ENCODE measurements around the gene C2orf72. TPM values are rescaled to one million over a fixed set of nuclear protein-coding genes. Genes with fewer than 3 reads are reported as not detected.
A peak's percentile ranks its signal among the peaks of the same experiment; 100 is the strongest.
"Not testable (repeated sequence)": the region's sequence is repeated elsewhere in the genome, so short reads cannot be mapped to it uniquely, and the experiment has no call there.

Gene C2orf72
- total RNA-seq, 2 experiments from 2014 or later, result not detected

- H3K9me3 Mint-ChIP-seq, result no peaks in the 10 kb centered on the region
- intact Hi-C loops (cut with micrococcal nuclease), result no loop called here
Observed at GRCh38 chr2:231016566-231017230, 20.6 kb upstream of the C2orf72 start.

DNA sequence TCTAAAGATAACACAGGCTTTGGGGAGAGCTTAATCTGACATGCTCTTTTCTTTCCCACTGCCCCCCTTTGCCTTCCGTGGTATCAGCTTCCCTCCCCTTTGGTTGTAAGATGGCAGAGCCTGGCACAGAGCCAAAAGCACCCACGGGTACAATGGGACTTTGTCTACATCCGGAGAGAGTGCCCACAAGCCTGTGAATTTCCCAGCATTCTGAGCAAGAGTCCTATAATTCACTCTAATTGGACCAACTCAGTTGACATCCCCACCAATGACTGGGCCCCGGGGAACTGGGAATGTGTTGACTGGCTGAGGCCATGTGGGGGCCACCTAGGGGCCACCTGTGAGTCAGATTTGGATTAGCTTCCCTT lies 20.1 kb upstream of the C2orf72 start:
- peak; percentile 7 for DNase-seq
- CTCF ChIA-PET, result no interaction called here

More at GRCh38 chr2:231016566-231017230, 20.6 kb upstream of the C2orf72 start:
- Mint-ChIP-seq H3K4me1 (ENCODE audit: low read depth) (no peaks in the 10 kb centered on the region), H3K27ac (no peak overlapping the region), H3K27me3 (ENCODE audit: low read depth) (peaks cover 9% of the 10 kb centered on the region), H3K4me3 (no peak overlapping the region), H3K36me3 (ENCODE audit: low read depth) (no peaks in the 10 kb centered on the region)
- no peak for DNase-seq
- CTCF ChIA-PET, result interaction anchor here (1.0 kb wide), 1 partner anchor 36 kb away, joined by 3 read pairs; no protein-coding TSS in a partner anchor

DNA sequence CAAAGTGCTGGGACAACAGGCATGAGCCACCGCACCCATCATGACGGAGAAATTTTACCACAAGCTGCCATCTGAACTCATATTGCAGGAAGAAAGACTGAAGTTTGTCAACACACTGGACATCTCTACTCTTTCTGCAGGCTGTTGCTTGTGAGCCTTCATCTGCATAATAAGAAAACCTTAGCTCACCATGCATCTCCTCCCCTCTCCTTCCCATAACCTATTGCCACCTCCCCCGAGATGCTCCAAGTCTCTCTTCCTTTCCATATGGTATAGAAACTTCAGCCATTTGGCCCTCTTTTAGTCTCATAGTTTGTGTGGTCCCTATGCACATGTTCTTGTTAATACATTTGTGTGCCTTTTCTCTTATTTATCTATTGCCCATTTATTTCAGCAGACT lies 19.1 kb upstream of the C2orf72 start:
- no peak overlapping the region for H3K4me3 Mint-ChIP-seq
- H3K27me3 Mint-ChIP-seq (ENCODE audit: low read depth), result peaks cover 6% of the 10 kb centered on the region
- H3K36me3 Mint-ChIP-seq (ENCODE audit: low read depth), result no peaks in the 10 kb centered on the region
- CTCF ChIA-PET, result no interaction called here
- no peaks in the 10 kb centered on the region for H3K4me1 Mint-ChIP-seq (ENCODE audit: low read depth)
- DNase-seq, result no peak
- no peak overlapping the region for H3K27ac Mint-ChIP-seq
- intact Hi-C loops (cut with micrococcal nuclease), result no loop called here
- no peaks in the 10 kb centered on the region for H3K9me3 Mint-ChIP-seq

More for the DNA sequence above, 20.1 kb upstream of the C2orf72 start:
- H3K4me3 Mint-ChIP-seq, result no peak overlapping the region
- no peaks in the 10 kb centered on the region for H3K4me1 Mint-ChIP-seq (ENCODE audit: low read depth)
- no peak overlapping the region for H3K27ac Mint-ChIP-seq
- no peaks in the 10 kb centered on the region for H3K36me3 Mint-ChIP-seq (ENCODE audit: low read depth)
- no peaks in the 10 kb centered on the region for H3K9me3 Mint-ChIP-seq
- intact Hi-C loops (cut with micrococcal nuclease), result no loop called here
- peaks cover 9% of the 10 kb centered on the region for H3K27me3 Mint-ChIP-seq (ENCODE audit: low read depth)

DNA sequence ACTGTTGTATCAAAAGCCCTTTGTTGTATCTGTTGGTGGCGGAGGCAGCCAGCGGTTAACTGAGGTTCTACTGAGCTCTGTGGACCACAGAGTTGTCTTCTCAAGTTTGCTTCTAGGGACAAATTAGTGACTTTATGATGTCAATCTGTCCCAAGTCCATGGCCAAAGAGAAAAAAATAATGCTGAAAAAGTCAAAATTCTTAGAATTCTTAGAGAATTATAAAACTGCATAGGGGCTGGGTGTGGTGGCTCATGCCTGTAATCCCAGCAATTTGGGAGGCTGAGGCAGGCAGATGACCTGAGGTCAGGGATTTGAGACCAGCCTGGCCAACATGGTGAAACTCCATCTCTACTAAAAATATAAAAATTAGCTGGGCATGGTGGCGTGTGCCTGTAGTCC lies 12.3 kb upstream of the C2orf72 start:
- CTCF ChIA-PET, result interaction anchor here (0.7 kb wide), 1 partner anchor 241 kb away, joined by 3 read pairs; no protein-coding TSS in a partner anchor
- H3K9me3 Mint-ChIP-seq; H3K27ac Mint-ChIP-seq; intact Hi-C loops (cut with micrococcal nuclease); H3K27me3 Mint-ChIP-seq (ENCODE audit: low read depth); H3K36me3 Mint-ChIP-seq (ENCODE audit: low read depth); H3K4me3 Mint-ChIP-seq; H3K4me1 Mint-ChIP-seq (ENCODE audit: low read depth); DNase-seq: not testable (repeated sequence)

DNA sequence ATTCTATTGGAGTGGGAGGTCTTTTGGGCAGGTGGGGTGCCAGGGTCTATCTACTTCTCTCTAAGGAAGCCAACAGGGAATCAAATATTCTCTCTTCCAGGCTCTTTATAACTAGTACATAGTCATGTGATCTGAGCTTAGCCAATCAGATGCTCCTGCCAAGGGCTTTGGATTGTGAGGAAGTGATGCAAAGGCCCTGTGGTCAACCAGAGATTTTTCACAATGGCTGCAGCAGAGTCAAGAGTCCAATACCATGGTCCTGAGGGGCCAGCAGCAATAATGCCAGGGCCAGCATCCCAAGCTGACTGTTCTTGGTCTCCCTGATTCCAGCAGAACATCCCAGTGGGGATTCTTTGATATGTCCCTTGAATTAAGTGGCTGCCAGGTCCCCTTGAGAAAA lies 8.4 kb upstream of the C2orf72 start:
- CTCF ChIA-PET, result no interaction called here

GRCh38 chr2:231029563-231029962 lies 7.8 kb upstream of the C2orf72 start:
- Mint-ChIP-seq H3K9me3 (no peaks in the 10 kb centered on the region), H3K27me3 (ENCODE audit: low read depth) (peaks cover 12% of the 10 kb centered on the region), H3K27ac (no peak overlapping the region), H3K4me1 (ENCODE audit: low read depth) (no peaks in the 10 kb centered on the region), H3K4me3 (no peak overlapping the region), H3K36me3 (ENCODE audit: low read depth) (no peaks in the 10 kb centered on the region)
- DNase-seq, result no peak
- CTCF ChIA-PET, result no interaction called here
- intact Hi-C loops (cut with micrococcal nuclease), result no loop called here

More for the DNA sequence above, 8.4 kb upstream of the C2orf72 start:
- no peak overlapping the region for H3K4me3 Mint-ChIP-seq
- no peaks in the 10 kb centered on the region for H3K36me3 Mint-ChIP-seq (ENCODE audit: low read depth)
- no peak for DNase-seq
- H3K27ac Mint-ChIP-seq, result no peak overlapping the region
- intact Hi-C loops (cut with micrococcal nuclease), result no loop called here
- no peaks in the 10 kb centered on the region for H3K9me3 Mint-ChIP-seq
- H3K27me3 Mint-ChIP-seq (ENCODE audit: low read depth), result peaks cover 11% of the 10 kb centered on the region
- no peaks in the 10 kb centered on the region for H3K4me1 Mint-ChIP-seq (ENCODE audit: low read depth)

GRCh38 chr2:231030725-231031124 lies 6.6 kb upstream of the C2orf72 start:
- intact Hi-C loops (cut with micrococcal nuclease), result no loop called here
- Mint-ChIP-seq H3K9me3 (no peaks in the 10 kb centered on the region), H3K27me3 (ENCODE audit: low read depth) (peaks cover 19% of the 10 kb centered on the region), H3K4me1 (ENCODE audit: low read depth) (no peaks in the 10 kb centered on the region), H3K27ac (no peak overlapping the region), H3K36me3 (ENCODE audit: low read depth) (no peaks in the 10 kb centered on the region), H3K4me3 (no peak overlapping the region)
- CTCF ChIA-PET, result interaction anchor here (1.6 kb wide), 1 partner anchor 23 kb away, joined by 4 read pairs; no protein-coding TSS in a partner anchor
- DNase-seq, result no peak

DNA sequence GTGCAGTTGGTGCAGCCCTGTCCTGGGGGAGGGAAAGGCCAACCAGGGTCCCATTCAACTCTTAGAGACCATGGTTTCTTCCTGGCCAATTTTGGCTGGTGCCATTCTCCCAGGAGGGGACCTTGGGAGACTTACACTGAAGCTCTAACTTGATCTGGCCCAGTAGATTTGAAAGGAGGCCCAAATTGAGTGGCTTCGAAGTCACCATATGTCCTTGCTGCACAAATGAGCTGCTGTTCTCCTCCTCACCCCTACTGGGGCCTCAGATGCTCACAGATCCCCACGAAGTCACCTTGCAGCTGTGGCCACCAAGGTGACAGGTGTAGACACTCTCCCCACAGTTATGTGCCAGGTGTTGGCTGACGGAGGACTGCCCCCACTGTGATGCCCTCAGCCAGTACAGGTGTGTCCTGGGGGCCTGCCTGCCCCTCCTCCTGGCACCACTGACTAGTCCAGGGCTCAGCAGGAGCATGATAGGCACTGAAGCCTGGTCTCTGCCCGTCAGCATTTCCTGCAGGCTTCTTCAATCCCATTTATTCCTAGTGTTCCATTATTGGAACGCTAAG lies 4.7 kb upstream of the C2orf72 start:
- Mint-ChIP-seq H3K9me3 (no peaks in the 10 kb centered on the region), H3K36me3 (ENCODE audit: low read depth) (no peaks in the 10 kb centered on the region), H3K4me3 (no peak overlapping the region), H3K27me3 (ENCODE audit: low read depth) (peaks cover 33% of the 10 kb centered on the region), H3K4me1 (ENCODE audit: low read depth) (no peaks in the 10 kb centered on the region), H3K27ac (no peak overlapping the region)
- intact Hi-C loops (cut with micrococcal nuclease), result no loop called here
- DNase-seq, result no peak
- CTCF ChIA-PET, result interaction anchor here (1.3 kb wide), 1 partner anchor 184 kb away, joined by 5 read pairs; no protein-coding TSS in a partner anchor

DNA sequence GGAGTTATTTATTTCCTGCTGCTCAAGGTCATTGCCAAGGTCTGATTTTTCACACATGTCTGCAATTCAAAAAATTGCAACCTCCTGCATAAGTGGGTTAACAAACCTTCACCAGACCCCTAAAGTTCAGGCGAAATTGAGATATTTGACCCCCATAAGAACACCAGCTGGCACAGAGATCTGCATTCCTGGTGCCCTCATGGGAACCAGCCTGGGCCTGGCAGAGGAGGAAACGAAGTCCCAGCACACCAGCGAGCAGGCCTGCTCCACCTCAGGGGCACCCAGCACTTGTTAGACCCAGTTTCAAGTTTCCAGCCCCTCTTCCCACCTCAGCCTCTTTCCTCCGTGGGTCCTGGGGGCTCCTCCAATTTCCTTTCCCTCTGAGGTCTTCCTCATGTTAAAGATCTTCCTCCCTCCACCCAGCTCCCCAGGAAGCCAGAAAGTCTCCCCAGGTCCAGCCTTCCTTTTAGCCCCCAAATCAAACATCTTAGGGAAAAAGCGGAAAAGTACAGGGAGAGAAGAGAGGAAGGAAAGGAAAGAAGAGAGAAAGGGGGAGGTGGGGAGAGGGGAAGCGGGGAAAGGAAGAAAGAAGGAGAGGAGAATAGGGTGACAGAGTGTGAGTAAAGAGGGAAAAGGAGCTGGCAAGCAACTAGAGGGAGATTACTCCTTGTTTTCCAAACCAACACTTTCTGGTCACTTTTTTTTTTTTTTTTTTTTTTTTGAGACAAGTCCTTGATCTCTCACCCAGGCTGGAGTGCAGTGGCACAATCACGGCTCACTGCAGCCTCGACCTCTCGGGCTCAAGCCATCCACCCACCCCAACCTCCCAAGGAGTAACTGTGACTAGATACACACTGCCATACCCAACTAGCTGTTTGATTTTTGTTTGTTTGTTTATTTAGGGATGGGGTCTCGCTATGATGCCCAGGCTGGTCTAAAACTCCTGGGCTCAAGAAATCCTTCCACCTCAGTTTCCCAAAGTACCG lies 3.9 kb upstream of the C2orf72 start:
- no peaks in the 10 kb centered on the region for H3K4me1 Mint-ChIP-seq (ENCODE audit: low read depth)
- no peak overlapping the region for H3K27ac Mint-ChIP-seq
- no peaks in the 10 kb centered on the region for H3K9me3 Mint-ChIP-seq
- intact Hi-C loops (cut with micrococcal nuclease), result no loop called here
- no peak for DNase-seq
- H3K36me3 Mint-ChIP-seq (ENCODE audit: low read depth), result no peaks in the 10 kb centered on the region
- CTCF ChIA-PET, result interaction anchor here (1.3 kb wide), 1 partner anchor 185 kb away, joined by 5 read pairs; no protein-coding TSS in a partner anchor
- H3K4me3 Mint-ChIP-seq, result no peak overlapping the region
- H3K27me3 Mint-ChIP-seq (ENCODE audit: low read depth), result peaks cover 37% of the 10 kb centered on the region

DNA sequence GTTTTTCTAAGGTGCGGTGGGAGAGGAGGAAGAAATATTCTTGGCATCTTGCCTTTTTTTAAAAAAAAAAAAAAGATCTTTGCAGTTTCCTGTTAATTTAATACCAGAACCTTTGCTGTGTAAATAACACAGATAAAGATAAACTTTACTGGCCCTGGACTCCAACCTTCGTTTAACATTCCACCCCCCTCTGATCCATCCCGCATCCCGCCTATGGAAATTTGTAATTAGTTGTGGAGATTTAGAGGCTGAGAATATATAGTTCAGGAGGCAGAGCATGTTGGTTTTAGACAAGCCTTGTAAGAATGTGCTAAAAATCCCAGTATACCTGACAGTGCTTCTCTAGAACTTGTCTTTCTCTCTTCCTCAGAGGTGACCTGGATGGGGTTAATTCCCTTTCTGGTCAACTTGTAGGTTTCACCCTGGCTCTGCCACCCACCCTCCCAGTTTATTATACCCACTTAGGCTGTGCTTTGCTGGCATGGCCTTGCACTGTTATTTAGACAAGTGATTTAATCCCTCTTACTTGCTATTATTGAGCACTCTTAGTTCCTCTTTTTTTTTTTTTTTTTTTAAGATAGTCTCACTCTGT lies 2.9 kb upstream of the C2orf72 start:
- DNase-seq, result no peak
- peaks cover 44% of the 10 kb centered on the region for H3K27me3 Mint-ChIP-seq (ENCODE audit: low read depth)
- intact Hi-C loops (cut with micrococcal nuclease), result no loop called here
- no peaks in the 10 kb centered on the region for H3K9me3 Mint-ChIP-seq
- H3K4me3 Mint-ChIP-seq, result no peak overlapping the region
- H3K4me1 Mint-ChIP-seq (ENCODE audit: low read depth), result no peaks in the 10 kb centered on the region
- H3K36me3 Mint-ChIP-seq (ENCODE audit: low read depth), result no peaks in the 10 kb centered on the region
- H3K27ac Mint-ChIP-seq, result no peak overlapping the region
- CTCF ChIA-PET, result no interaction called here

- intact Hi-C loops (cut with micrococcal nuclease), result no loop called here
- DNase-seq, result no peak
- H3K27ac Mint-ChIP-seq, result no peak overlapping the region
- H3K27me3 Mint-ChIP-seq (ENCODE audit: low read depth), result peaks cover 55% of the 10 kb centered on the region
- no peak overlapping the region for H3K4me3 Mint-ChIP-seq
- no peaks in the 10 kb centered on the region for H3K9me3 Mint-ChIP-seq
- no peaks in the 10 kb centered on the region for H3K4me1 Mint-ChIP-seq (ENCODE audit: low read depth)
- no peaks in the 10 kb centered on the region for H3K36me3 Mint-ChIP-seq (ENCODE audit: low read depth)
- CTCF ChIA-PET, result interaction anchor here (1.1 to 1.9 kb wide), 2 partner anchors 17 to 212 kb away, joined by 5 to 7 read pairs; no protein-coding TSS in a partner anchor
Observed at GRCh38 chr2:231036131-231036530, 1.2 kb upstream of the C2orf72 start.

GRCh38 chr2:231036578-231037106 lies 681 bp upstream of the C2orf72 start:
- intact Hi-C loops (cut with micrococcal nuclease), result no loop called here
- Mint-ChIP-seq H3K36me3 (ENCODE audit: low read depth) (no peaks in the 10 kb centered on the region), H3K27me3 (ENCODE audit: low read depth) (peaks cover 60% of the 10 kb centered on the region), H3K27ac (no peak overlapping the region), H3K9me3 (no peaks in the 10 kb centered on the region), H3K4me3 (peak overlapping the region; percentile 12), H3K4me1 (ENCODE audit: low read depth) (no peaks in the 10 kb centered on the region)
- CTCF ChIA-PET, result interaction anchor here (1.9 kb wide), 1 partner anchor 16 kb away, joined by 7 read pairs; no protein-coding TSS in a partner anchor
- DNase-seq, result no peak

All from activated naive CD4-positive, alpha-beta T cell treated with anti-CD3 and anti-CD28 coated beads for 36 hours (primary cell).